Heart left ventricle (tissue), 13 donors: ENCODE data around the gene USP6.

Source experiments
- POLR2A ChIP-seq, 2 donors: fragments of 450-650 bp; IDR thresholded peaks; one replicate each; pipeline ENCODE4 v1.6.1; 2017; ENCODE audit warnings: antibody characterized with exemption in 2 of 2, mild to moderate bottlenecking in 2 of 2, moderate library complexity in 2 of 2
- TF ChIP-seq, protein P1 (sequence below), 12 donors: fragments of 200-600 bp; sonication (generic) in 4 of 12; IDR thresholded peaks; one replicate each; pipeline versions ENCODE4 v1.5.0 to v1.8.0; 2018 to 2022; ENCODE audit warnings: antibody characterized with exemption in 12 of 12, mild to moderate bottlenecking in 5 of 12
- donor health status: ischemic (EF 13 %, LVEDD 7.1; RV severe dilation, severe dysfunction).
- donor health status: DM: no; HTN: yes; CAD: no.
- donor health status: DM: no; HTN: no; CAD: no.
- donor health status: ischemic (EF 25% LVEDD 6.9; RV normal size, moderate dysfunction).
- donor health status: ischemic (EF 25% LVEDD 5.7; RV mildly dilated, moderate dysfunction).
- donor health status: ischemic (EF 35%, LVEDD 5.7; RV mildly dilated, moderate dysfunction).
- donor health status: nonischemic (EF 11% LVEDD 7.7; RV severe dilation, severe dysfunction).
- donor health status: DM: yes; HTN: yes; CAD: no.
- donor health status: PGD.
- donor health status: ischemic (EF 29% LVEDD 5.4; RV normal size, mild dysfunction).
- donor health status: nonischemic (EF 23%, LVEDD 6.1; RV moderate dilation, normal function).

- TF ChIP-seq, protein P1, sequence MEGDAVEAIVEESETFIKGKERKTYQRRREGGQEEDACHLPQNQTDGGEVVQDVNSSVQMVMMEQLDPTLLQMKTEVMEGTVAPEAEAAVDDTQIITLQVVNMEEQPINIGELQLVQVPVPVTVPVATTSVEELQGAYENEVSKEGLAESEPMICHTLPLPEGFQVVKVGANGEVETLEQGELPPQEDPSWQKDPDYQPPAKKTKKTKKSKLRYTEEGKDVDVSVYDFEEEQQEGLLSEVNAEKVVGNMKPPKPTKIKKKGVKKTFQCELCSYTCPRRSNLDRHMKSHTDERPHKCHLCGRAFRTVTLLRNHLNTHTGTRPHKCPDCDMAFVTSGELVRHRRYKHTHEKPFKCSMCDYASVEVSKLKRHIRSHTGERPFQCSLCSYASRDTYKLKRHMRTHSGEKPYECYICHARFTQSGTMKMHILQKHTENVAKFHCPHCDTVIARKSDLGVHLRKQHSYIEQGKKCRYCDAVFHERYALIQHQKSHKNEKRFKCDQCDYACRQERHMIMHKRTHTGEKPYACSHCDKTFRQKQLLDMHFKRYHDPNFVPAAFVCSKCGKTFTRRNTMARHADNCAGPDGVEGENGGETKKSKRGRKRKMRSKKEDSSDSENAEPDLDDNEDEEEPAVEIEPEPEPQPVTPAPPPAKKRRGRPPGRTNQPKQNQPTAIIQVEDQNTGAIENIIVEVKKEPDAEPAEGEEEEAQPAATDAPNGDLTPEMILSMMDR (IDR thresholded peaks at IDR 0.05) = peak in 3 of 12 donors; percentile 8 to 29 (median 10)
- peak in 1 of 2 donors; percentile 62 for TF ChIP-seq POLR2A (IDR thresholded peaks at IDR 0.05)
These were observed 4.2 kb upstream of the USP6 start, which contains the start of gene ZNF232 for GRCh38 chr17:5111402-5112204.
